ENCODE measurements around the gene UBA1. TPM values are rescaled to one million over a fixed set of nuclear protein-coding genes. Genes with fewer than 3 reads are reported as not detected.

Gene UBA1
- 94.7 and 115 TPM in 2 replicates for total RNA-seq

DNA sequence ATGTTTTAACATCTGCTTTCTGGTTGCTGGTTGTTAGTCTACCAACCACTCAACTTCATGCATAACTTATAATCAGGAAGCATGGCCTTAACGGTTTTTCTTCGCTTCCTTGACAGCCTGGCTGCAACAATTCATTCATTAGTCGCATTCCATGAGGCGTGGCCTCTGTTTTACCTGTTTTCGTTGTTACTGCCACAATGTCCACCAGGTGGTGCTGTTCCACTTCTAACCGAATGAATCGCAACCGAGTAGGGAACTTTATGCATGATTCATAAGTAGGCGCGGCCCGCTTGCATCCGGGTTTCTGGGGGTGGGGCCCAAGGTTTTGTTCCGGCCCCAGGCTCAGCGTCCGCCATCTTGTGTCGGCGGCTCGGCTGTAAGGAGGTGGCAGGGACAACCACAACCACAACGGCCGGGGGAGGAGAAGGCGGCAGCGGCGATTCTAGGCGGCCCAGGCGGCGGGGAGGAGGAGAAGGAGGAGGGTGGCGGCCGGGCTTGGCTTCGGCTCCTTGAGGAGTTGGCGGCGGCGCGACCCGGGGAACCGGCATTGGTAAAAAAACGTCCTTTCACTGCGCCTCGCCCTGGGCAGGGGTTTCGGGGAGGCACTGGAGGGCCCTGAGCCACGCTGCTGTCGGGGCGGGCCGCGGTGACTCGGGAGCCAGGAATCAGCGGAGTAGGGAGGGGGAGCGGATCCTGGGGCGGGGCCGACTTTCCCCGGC, at the start of gene UBA1:
Gene UBA1 (plus strand): TSS at position 355 of the 719 bp plus-strand sequence. CDS start 4,974 bp downstream, outside the sequence.

GRCh38 chrX:47144626-47145394, 48.8 kb upstream of the UBA1 start, which contains the start of the genes NDUFB11 and RBM10:
NDUFB11 (minus strand) TSS chrX:47144702; CDS start chrX:47144679, 23 bp downstream.
RBM10 (plus strand) TSS chrX:47145221; CDS start chrX:47147482, 2,261 bp downstream.

DNA sequence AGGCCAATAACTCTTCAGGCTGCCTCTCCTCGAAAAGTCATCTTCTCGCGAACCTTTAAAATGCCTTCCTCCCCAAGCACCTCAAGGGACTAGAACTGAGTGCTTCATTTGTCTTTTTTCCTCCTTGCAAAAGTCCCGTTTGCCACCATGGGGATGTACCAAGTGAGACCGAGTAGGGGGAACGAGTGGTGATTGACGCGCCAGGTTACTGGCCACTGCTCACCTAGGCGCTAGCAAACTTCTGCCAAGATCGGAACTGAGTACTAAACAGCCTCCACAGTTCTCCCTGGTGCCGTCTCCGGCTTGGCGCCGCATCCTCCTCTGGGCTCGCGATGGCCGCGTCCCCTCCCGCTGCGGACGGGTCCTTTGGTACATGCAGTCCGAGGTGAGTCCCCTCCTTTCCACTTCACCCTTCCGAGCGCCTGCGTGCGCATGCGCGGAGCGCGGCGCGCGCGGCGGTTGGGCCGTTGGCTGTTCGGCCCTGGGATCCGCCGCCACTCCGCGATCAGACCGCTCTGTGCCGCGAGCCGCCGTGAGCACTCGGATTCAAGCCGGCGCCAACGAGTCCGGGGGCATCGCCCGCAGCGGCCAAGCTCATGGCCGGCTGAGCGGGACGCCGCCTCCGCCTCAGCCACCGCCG, 24.8 kb downstream of the UBA1 start, which contains the start of gene CDK16:
Gene CDK16 (plus strand): TSS at position 402 of the 640 bp plus-strand sequence. CDS start 4,877 bp downstream, outside the sequence.

DNA sequence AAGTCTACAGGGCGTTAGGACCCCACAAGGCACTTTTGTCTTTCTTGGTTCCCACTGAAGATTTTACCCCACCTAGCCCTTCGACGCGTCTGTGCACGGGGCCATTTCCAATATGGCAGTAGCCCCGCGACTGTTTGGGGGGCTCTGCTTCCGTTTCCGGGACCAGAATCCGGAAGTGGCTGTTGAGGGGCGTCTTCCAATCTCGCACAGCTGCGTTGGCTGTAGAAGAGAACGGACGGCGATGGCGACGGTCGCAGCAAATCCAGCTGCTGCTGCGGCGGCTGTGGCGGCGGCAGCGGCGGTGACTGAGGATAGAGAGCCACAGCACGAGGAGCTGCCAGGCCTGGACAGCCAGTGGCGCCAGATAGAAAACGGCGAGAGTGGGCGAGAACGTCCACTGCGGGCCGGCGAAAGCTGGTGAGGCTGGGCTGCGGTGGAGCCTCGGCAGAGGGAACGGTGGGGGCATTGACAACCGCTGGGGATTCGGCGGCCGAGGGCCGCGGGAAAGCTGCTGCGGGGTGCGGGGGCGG, 39.2 kb downstream of the UBA1 start, which contains the start of gene USP11:
Gene USP11 (plus strand): TSS at position 207 of the 530 bp plus-strand sequence. CDS start 35 bp downstream, at position 242.

Other genes with a start within 250 kb of the UBA1 start
- gene RGN, start 115.4 kb upstream of the UBA1 start, total RNA-seq: 0.26 and 2.4 TPM in 2 replicates
- 43.3 and 73.1 TPM in 2 replicates for gene NDUFB11, start 49.1 kb upstream of the UBA1 start, total RNA-seq
- gene RBM10, start 48.6 kb upstream of the UBA1 start, total RNA-seq: 38.6 and 48.2 TPM in 2 replicates
- gene CDK16, start 24.9 kb downstream of the UBA1 start, total RNA-seq: 36.6 TPM in 2 replicates
- 50.3 and 70.0 TPM in 2 replicates for gene USP11, start 39.2 kb downstream of the UBA1 start, total RNA-seq
- 0.32 and 0.43 TPM in 2 replicates for gene ZNF157, start 176.7 kb downstream of the UBA1 start, total RNA-seq

Measured in bronchial smooth muscle cell (primary cell).